IPS-18a (cell line): ENCODE data around the gene BAD.

Source experiments
- H3K27ac ChIP-seq: one replicate; pipeline ENCODE4 v1.5.1; 2013; ENCODE audit warnings: low read length
- H3K27me3 ChIP-seq: one replicate; pipeline ENCODE4 v1.6.1; 2013; ENCODE audit warnings: mild to moderate bottlenecking, low read length; ENCODE audit not compliant: control insufficient read depth, insufficient read depth
- H3K36me3 ChIP-seq: one replicate; pipeline ENCODE4 v1.6.1; 2013; ENCODE audit warnings: low read depth, low read length; ENCODE audit not compliant: control insufficient read depth
- H3K4me1 ChIP-seq: one replicate; pipeline ENCODE4 v1.6.1; 2013; ENCODE audit warnings: low read depth, low read length; ENCODE audit not compliant: control insufficient read depth
- H3K4me3 ChIP-seq: one replicate; pipeline ENCODE4 v1.5.1; 2013; ENCODE audit warnings: low read length
- H3K9ac ChIP-seq: one replicate; pipeline ENCODE4 v1.6.1; 2013; ENCODE audit warnings: mild to moderate bottlenecking, low read length, moderate library complexity
- H3K9me3 ChIP-seq: one replicate; pipeline ENCODE4 v1.6.1; 2013; ENCODE audit warnings: low read depth, low read length; ENCODE audit not compliant: control insufficient read depth

BAD gene

GRCh38 chr11:64224891-64225607 is 59.4 kb downstream of the BAD start:
- Histone ChIP-seq H3K27me3 (no peaks in the 10 kb centered on the region), H3K9me3 (no peaks in the 10 kb centered on the region), H3K4me3 (peak overlapping the region; percentile 70), H3K27ac (no peak overlapping the region), H3K9ac (no peak overlapping the region), H3K36me3 (peaks cover 6% of the 10 kb centered on the region), H3K4me1 (no peaks in the 10 kb centered on the region)

GRCh38 chr11:64224151-64224890 is 60.1 kb downstream of the BAD start:
- H3K4me3 ChIP-seq: no peak overlapping the region
- no peak overlapping the region for H3K27ac ChIP-seq
- peaks cover 6% of the 10 kb centered on the region for H3K36me3 ChIP-seq
- no peaks in the 10 kb centered on the region for H3K4me1 ChIP-seq
- H3K9ac ChIP-seq: no peak overlapping the region
- H3K9me3 ChIP-seq: no peaks in the 10 kb centered on the region
- H3K27me3 ChIP-seq: no peaks in the 10 kb centered on the region

- no peak overlapping the region for H3K27ac ChIP-seq
- no peak overlapping the region for H3K4me3 ChIP-seq
- H3K36me3 ChIP-seq: peaks cover 6% of the 10 kb centered on the region
- H3K27me3 ChIP-seq: no peaks in the 10 kb centered on the region
- H3K9ac ChIP-seq: no peak overlapping the region
- H3K4me1 ChIP-seq: no peaks in the 10 kb centered on the region
- no peaks in the 10 kb centered on the region for H3K9me3 ChIP-seq
Measured at GRCh38 chr11:64223001-64223651, 61.3 kb downstream of the BAD start.

GRCh38 chr11:64222651-64223000 is 61.8 kb downstream of the BAD start:
- Histone ChIP-seq H3K4me3 (no peak overlapping the region), H3K36me3 (peaks cover 6% of the 10 kb centered on the region), H3K27me3 (no peaks in the 10 kb centered on the region), H3K4me1 (no peaks in the 10 kb centered on the region), H3K27ac (no peak overlapping the region), H3K9me3 (no peaks in the 10 kb centered on the region), H3K9ac (no peak overlapping the region)

- Histone ChIP-seq H3K4me3 (no peak overlapping the region), H3K9ac (no peak overlapping the region), H3K4me1 (no peaks in the 10 kb centered on the region), H3K27me3 (no peaks in the 10 kb centered on the region), H3K27ac (no peak overlapping the region), H3K36me3 (peaks cover 6% of the 10 kb centered on the region), H3K9me3 (no peaks in the 10 kb centered on the region)
Measured at GRCh38 chr11:64220798-64221197, 63.7 kb downstream of the BAD start.

GRCh38 chr11:64220271-64220670 is 64.2 kb downstream of the BAD start:
- Histone ChIP-seq H3K4me3 (no peak overlapping the region), H3K27ac (no peak overlapping the region), H3K9ac (no peak overlapping the region), H3K9me3 (no peaks in the 10 kb centered on the region), H3K4me1 (no peaks in the 10 kb centered on the region), H3K36me3 (peaks cover 6% of the 10 kb centered on the region), H3K27me3 (no peaks in the 10 kb centered on the region)
